Transverse colon (tissue), 4 donors: ENCODE results near the gene BLVRB. TPM values are rescaled to one million over a fixed set of nuclear protein-coding genes. Genes with fewer than 3 reads are reported as not detected.
A peak's percentile ranks its signal among the peaks of the same experiment; 100 is the strongest.

Source experiments
- DNase-seq: peaks from one replicate; pipeline ENCODE4 v3.0.0-alpha.2; 2019
- H3K27ac ChIP-seq, 4 donors: fragments of 200-600 bp; sonication (generic); 2 replicates each; pipeline ENCODE4 v1.5.1; 2016 to 2018; ENCODE audit warnings: inconsistent platforms in 4 of 4
- H3K27me3 ChIP-seq: fragments of 200-600 bp; sonication (generic); 2 replicates; pipeline ENCODE4 v1.5.1; 2017; ENCODE audit warnings: inconsistent platforms
- H3K36me3 ChIP-seq, 4 donors: fragments of 200-600 bp; sonication (generic); 2 replicates each; pipeline ENCODE4 v1.5.1; 2017 to 2019; ENCODE audit warnings: inconsistent platforms in 4 of 4
- H3K4me1 ChIP-seq, 4 donors: fragments of 200-600 bp; sonication (generic); 2 replicates each; pipeline ENCODE4 v1.5.1; 2017 to 2020; ENCODE audit warnings: inconsistent platforms in 4 of 4
- H3K4me3 ChIP-seq, 4 donors: fragments of 200-600 bp; sonication (generic); 1 replicate in 1 of 4; 2 replicates in 3 of 4; pipeline versions ENCODE4 v1.5.1 to v1.6.1; 2017 to 2019; ENCODE audit warnings: inconsistent platforms in 4 of 4
- H3K9me3 ChIP-seq, 2 donors: fragments of 200-600 bp; sonication (generic); 2 replicates each; pipeline ENCODE4 v1.5.1; 2017 to 2019; ENCODE audit warnings: inconsistent platforms in 2 of 2
- EP300 ChIP-seq: sonication (generic); formaldehyde crosslinking; IDR thresholded peaks from one replicate; pipeline ENCODE4 v1.6.1; 2017; ENCODE audit warnings: antibody characterized with exemption, low read depth
- WGBS, 2 donors: methylation state at CpG; one replicate each; pipeline ENCODE4 v1.1.5; 2018; ENCODE audit warnings: low coverage in 1 of 2; 5-methylcytosine and 5-hydroxymethylcytosine counted together
- in situ Hi-C, 4 donors: fragments of 200-750 bp; cut with MboI; loops; one replicate each; pipeline versions ENCODE4 v1.15.0 to v1.15.1; 2017; ENCODE audit warnings: low sequenced_read_pairs in 3 of 4, low pct_ligation_motif_present in 1 of 4, low pct_unique_long_range_greater_than_20kb in 1 of 4
- intact Hi-C: fragments of 100-400 bp; cut with DNase I; formaldehyde crosslinking; loops from one replicate; pipeline ENCODE4 v1.15.1; 2023; ENCODE audit warnings: low total_unique reads
- small RNA-seq, 4 donors: library from RNA; depleted of rRNA; stranded (forward); fragments of <200 nt; gene quantifications; one replicate each; pipeline ENCODE3, GENCODE V24; 2016
- total RNA-seq, 4 donors: library from RNA; depleted of rRNA; stranded (reverse); fragments of >200 nt; gene quantifications; one replicate each; pipeline ENCODE4 v1.1.0, GENCODE V29; 2016
- TF ChIP-seq, protein P1 (sequence below), 5 experiments: fragments of 200-600 bp in 3 of 5; fragments of 450-650 bp in 2 of 5; sonication (generic) in 3 of 5; IDR thresholded peaks; 1 replicate in 2 of 5; 2 replicates in 3 of 5; pipeline ENCODE4 v1.5.1; 2016 to 2017; ENCODE audit warnings: antibody characterized with exemption in 5 of 5, inconsistent platforms in 3 of 5, mild to moderate bottlenecking in 2 of 5, moderate library complexity in 1 of 5

The BLVRB gene
- total RNA-seq, 4 donors from 2014 or later, result 81.5 to 193 (median 147) TPM

DNA sequence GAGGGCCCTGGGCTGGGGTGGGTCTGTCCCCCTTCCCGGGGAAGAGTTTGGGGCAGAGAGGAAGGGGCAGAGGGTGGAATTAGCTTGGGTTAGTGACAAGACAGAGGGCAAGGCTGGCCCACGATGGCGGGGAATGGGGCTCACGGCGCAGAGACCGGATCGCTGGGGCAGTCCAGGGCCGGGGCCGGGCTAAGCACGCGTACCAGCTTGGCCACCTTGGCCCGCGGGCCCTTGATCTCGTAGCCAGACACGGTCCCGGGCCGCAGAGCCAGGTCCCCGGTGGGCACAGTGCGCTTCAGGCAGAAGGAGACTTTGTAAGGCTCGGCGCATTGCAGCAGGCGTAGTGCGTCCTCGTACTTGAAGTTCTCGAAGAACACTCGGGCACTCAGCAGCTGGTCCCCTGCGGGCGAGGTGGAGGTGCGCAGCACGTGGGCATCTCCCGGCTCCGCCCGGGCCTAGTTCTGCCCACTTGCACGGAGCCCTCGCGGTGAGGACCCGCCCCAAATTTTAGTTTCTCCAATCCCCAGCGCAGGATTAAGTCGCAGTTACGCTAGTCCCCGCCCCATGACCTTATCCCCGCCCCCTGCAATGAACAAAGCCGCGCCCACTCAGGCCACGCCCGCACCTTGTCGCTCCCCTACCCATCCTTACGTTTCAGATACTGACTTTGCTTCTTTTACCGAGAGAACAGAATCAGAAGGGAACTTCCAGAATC is 67.0 kb downstream of the BLVRB start:
- intact Hi-C loops (no loop called here), in situ Hi-C loops (no loop called here)
- H3K9me3 ChIP-seq, result no peaks in the 10 kb centered on the region
- no peaks in the 10 kb centered on the region for H3K27me3 ChIP-seq
- TF ChIP-seq EP300, result no peak
- TF ChIP-seq, protein P1, sequence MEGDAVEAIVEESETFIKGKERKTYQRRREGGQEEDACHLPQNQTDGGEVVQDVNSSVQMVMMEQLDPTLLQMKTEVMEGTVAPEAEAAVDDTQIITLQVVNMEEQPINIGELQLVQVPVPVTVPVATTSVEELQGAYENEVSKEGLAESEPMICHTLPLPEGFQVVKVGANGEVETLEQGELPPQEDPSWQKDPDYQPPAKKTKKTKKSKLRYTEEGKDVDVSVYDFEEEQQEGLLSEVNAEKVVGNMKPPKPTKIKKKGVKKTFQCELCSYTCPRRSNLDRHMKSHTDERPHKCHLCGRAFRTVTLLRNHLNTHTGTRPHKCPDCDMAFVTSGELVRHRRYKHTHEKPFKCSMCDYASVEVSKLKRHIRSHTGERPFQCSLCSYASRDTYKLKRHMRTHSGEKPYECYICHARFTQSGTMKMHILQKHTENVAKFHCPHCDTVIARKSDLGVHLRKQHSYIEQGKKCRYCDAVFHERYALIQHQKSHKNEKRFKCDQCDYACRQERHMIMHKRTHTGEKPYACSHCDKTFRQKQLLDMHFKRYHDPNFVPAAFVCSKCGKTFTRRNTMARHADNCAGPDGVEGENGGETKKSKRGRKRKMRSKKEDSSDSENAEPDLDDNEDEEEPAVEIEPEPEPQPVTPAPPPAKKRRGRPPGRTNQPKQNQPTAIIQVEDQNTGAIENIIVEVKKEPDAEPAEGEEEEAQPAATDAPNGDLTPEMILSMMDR (IDR thresholded peaks at IDR 0.05), result no peak
- no peak overlapping the region for H3K4me3 ChIP-seq
- WGBS, 2 donors, result 45 to 59% methylated on average over 8 to 37 of the region's 49 CpGs
- peaks cover 0 to 7% (median 5%) of the 10 kb centered on the region in 4 donors for H3K4me1 ChIP-seq
- H3K36me3 ChIP-seq, result no peaks in the 10 kb centered on the region
- H3K27ac ChIP-seq, result no peak overlapping the region
- DNase-seq, result peak; percentile 46

Small RNA genes within 50 kb of the gene (small RNA-seq; reads per million reads assigned to genes)
- gene RF00017, result 0 reads per million in 4 donors

Other genes starting within 250 kb of the BLVRB start
- not detected for gene TTC9B, start 247.4 kb downstream of the BLVRB start, total RNA-seq
- gene CCNP, start 239.1 kb downstream of the BLVRB start, total RNA-seq, result under 1 TPM in 1 of 4 donors, not detected in 3; 1.00 TPM
- gene AKT2, start 180.4 kb downstream of the BLVRB start, total RNA-seq, result 100 to 1,000 TPM in 2 of 4 donors, 10 to 100 TPM in 2; 63.2 to 266 (median 138) TPM
- gene C19orf47, start 117.3 kb downstream of the BLVRB start, total RNA-seq, result 10 to 100 TPM; 12.3 to 16.5 (median 13.8) TPM
- 100 to 1,000 TPM in 3 of 4 donors, 10 to 100 TPM in 1; 91.6 to 322 (median 179) TPM for gene PLD3, start 117.0 kb downstream of the BLVRB start, total RNA-seq
- under 1 TPM in 1 of 4 donors, not detected in 3; 0.48 TPM for gene HIPK4, start 75.6 kb downstream of the BLVRB start, total RNA-seq
- 1 to 10 TPM; 1.5 to 5.0 (median 2.6) TPM for gene PRX, start 52.4 kb downstream of the BLVRB start, total RNA-seq
- gene SERTAD1, start 39.8 kb downstream of the BLVRB start, total RNA-seq, result 10 to 100 TPM in 3 of 4 donors, 1 to 10 TPM in 1; 2.6 to 30.3 (median 18.4) TPM
- 10 to 100 TPM; 14.1 to 31.0 (median 22.2) TPM for gene SERTAD3, start 21.4 kb downstream of the BLVRB start, total RNA-seq
- gene SPTBN4, start 1.3 kb upstream of the BLVRB start, total RNA-seq, result 1 to 10 TPM in 2 of 4 donors, under 1 TPM in 2; under 0.01 to 1.5 (median 0.99) TPM
- gene SHKBP1, start 111.1 kb upstream of the BLVRB start, total RNA-seq, result 100 to 1,000 TPM in 1 of 4 donors, 10 to 100 TPM in 3; 58.7 to 111 (median 60.9) TPM
- 100 to 1,000 TPM; 122 to 477 (median 253) TPM for gene LTBP4, start 135.6 kb upstream of the BLVRB start, total RNA-seq
- gene NUMBL, start 224.9 kb upstream of the BLVRB start, total RNA-seq, result 10 to 100 TPM in 3 of 4 donors, 1 to 10 TPM in 1; 9.0 to 44.9 (median 20.4) TPM